OCI-LY1 (cell line): Measurements from ENCODE around the gene DMTF1.

ENCODE experiments used
- EZH2 ChIP-seq: fragments of 200-600 bp; sonication (generic), shearing (Covaris generic); IDR thresholded peaks from 2 replicates; pipeline ENCODE4 v1.8.0; 2017; ENCODE audit warnings: borderline replicate concordance, mixed run types, mild to moderate bottlenecking, antibody characterized with exemption, low read length, moderate library complexity, mixed read lengths
- TF ChIP-seq, protein P1 (sequence below): fragments of 200-600 bp; sonication (generic), shearing (Covaris generic); IDR thresholded peaks from 2 replicates; pipeline ENCODE4 v1.5.1; 2017; ENCODE audit warnings: mild to moderate bottlenecking, antibody characterized with exemption, low read length, moderate library complexity, mixed read lengths

DNA sequence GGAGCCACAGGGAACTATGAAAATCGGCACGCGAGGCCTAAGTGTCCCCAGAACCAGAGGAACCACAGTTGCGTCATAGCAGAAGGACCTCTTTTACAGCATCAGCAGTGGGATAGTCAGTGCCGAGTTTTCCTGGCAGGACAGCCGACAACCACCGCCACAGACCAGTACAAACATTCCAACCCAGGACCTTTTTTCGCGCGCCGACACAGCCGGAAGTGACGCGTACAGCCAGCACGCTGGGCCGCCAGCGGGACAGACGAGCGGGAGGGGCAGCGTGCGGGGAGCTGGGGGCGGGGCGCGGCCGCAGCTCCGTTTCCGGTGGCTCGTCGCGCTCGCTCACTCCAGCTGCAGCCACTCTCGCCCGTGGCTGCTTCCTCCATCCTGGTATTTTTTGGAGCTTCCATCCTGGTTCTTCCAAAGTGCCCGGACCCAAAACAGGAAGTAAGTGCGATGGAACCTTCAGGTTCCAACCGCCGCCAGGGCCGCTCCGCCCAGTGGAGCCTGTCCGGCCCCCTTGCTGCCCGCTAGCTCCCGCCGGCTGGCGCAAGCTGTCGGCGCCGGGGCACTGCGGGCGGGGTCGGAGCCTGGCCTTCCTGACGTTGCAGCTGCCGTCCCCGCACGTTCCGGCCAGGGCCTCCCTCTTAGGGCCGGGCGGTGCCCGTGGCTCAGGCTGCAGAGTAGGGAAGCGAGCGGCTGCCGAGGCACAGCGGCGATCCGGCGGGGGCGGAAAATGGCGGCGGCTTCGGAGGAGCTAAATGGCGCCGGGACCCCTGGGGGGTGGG lies at the start of gene DMTF1:
- TF ChIP-seq, protein P1, sequence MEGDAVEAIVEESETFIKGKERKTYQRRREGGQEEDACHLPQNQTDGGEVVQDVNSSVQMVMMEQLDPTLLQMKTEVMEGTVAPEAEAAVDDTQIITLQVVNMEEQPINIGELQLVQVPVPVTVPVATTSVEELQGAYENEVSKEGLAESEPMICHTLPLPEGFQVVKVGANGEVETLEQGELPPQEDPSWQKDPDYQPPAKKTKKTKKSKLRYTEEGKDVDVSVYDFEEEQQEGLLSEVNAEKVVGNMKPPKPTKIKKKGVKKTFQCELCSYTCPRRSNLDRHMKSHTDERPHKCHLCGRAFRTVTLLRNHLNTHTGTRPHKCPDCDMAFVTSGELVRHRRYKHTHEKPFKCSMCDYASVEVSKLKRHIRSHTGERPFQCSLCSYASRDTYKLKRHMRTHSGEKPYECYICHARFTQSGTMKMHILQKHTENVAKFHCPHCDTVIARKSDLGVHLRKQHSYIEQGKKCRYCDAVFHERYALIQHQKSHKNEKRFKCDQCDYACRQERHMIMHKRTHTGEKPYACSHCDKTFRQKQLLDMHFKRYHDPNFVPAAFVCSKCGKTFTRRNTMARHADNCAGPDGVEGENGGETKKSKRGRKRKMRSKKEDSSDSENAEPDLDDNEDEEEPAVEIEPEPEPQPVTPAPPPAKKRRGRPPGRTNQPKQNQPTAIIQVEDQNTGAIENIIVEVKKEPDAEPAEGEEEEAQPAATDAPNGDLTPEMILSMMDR: no peak
- no peak for TF ChIP-seq EZH2
